Kidney capillary endothelial cell (primary cell): ENCODE measurements around the gene RGS3.
"Not testable (repeated sequence)": the region's sequence is repeated elsewhere in the genome, so short reads cannot be mapped to it uniquely, and the experiment has no call there.

Source experiments
- DNase-seq: peaks from one replicate; pipeline ENCODE4 v3.0.0-alpha.2; 2018; ENCODE audit warnings: low spot score

The RGS3 gene

DNA sequence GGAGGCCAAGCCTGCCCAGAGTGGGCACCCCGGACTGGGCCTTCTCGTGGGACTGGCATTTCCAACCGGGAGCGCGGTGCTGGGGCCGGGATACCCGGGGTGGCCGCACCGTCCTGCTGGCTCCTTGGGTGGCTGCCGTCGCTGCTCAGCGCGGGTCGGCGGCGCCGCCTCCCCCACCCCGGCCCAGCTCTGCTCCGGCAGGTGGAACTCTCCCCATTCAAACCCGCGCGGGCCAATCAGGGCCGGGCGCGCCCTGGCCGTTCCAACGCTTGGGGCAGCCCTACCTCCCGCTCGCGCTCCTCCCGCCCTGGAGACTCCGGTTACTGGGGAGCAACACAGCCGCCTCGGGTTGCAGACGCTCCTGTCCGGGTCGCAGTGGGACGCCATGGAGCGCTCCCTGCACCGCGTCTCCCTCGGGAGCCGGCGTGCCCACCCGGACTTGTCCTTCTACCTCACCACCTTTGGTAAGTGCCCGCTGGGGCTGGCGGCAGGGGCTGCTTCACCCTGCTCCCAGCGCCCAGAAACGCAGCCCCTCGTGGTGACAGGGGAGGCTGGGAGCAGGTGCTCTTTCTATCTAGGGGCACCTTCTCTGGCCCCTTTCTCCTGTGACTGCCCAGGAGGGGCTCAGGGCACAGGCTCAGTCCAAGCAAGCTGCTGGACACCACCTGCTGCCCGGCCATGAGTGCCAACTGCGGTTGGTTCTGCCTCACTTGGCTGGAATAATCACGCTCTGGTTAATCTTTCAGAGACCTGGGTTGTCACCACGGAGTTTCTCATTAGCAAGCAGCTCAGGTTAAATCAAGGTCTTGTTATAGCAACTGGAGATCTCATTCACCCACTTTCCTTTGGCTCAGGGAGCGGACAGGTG, at the start of gene RGS3:
RGS3 (plus strand) TSS at position 310 of the 868 bp plus-strand sequence; CDS start at position 386, 76 bp downstream.
- DNase-seq, result no peak

DNA sequence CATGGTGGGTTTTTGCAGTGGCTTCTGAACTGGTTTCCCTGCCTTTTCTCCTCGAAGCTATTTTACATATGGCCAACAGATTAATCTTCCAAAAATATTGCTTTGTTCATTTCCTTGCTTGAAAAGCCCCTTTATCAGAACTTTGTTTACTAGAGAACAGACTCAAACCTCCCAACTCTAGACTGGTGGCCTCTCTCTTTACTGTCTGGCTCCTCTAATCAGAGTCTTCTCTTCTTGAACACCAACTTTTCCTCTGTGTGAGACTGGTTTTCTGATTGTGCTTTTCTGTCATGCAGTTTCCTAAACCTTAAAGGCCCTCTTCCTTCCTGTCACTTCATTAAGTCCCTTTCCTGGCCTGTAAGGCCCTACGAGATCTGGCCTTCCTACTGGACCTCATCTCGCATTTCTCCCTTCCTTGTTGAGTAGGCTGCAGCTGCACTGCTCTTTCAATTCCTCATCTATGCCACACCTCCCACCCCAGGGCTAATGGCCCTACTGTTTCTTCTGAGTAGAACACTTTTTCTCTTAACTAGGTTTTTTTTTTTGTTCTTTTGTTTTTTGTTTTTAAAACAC, 47.3 kb upstream of the RGS3 start:
- no peak for DNase-seq

DNA sequence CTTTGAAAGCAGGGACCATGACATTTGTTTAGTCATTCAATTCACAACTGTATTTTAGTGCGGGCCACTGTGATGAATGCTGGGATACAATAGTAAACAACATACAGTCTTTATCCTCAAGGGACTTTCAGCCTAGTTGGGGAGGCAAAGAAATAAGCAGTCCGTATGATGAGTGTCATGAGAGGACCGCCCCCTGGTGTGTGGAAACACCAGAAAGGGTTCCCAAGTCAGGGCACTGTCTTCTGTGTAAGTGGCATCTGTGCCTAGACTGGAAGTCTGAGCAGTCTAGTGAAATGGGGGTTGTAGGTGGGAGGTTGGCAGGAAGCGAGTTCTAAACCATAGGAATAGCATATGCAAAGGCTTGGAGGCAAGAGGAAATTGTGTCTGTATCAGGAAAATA, 46.2 kb upstream of the RGS3 start:
- no peak for DNase-seq

DNA sequence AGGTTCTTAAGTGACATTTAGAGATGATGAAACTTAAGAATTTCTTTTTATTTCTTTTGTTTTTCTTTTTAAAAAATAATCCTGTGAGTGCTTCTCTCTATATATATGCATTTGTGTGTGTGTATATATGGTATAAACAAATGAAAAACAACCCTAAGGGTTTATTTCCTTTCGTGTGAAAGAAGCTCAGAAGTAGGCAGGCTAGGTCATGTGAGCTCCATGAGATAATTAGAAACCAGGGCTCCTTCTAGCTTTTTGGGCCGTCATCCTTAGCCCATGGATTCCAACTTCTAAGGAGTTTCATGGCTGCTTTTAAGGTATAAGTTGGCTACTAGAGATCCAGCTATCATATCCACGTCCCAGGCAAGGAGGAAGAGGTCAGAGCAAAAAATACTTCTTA, 41.8 kb upstream of the RGS3 start:
- no peak for DNase-seq

DNA sequence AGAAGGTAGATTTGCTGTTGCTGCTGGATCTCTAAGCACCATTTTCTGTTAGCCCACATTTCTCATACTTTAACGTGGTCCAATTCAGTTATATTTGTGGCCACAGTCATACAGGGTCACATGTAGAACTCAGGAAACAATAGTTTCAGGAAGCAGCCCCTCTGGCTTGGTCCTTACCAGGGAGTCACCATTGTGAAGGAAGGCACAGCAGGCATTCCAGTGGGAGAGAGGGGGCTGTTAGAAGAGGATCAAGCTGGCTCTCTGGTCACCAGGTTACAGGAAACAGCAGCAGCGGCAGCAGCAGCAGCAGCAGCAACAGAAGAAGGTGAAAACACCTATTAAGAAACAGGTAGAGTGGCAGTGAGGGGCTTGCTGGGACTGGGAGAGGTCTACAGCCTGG, 38.5 kb upstream of the RGS3 start:
- DNase-seq, result no peak

DNA sequence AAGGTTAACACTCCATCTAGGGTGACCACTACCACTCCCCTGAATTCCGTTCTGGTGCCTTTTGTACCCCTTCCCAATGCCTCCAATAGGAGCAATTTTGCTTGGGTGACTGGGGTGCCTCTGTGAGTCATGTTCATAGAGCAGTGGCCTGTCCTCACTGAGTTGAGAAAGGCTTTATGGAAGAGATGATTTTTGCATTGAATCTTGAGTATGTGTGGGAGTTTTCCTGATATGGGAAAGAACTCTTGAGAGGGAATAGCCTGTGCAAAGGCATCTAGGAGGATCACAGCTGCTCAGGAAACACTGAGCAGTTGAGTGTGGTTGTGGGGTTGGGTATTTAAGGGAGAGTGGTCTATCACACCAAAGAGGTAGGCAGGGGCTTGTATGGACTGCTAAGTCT, 36.8 kb upstream of the RGS3 start:
- DNase-seq, result no peak

DNA sequence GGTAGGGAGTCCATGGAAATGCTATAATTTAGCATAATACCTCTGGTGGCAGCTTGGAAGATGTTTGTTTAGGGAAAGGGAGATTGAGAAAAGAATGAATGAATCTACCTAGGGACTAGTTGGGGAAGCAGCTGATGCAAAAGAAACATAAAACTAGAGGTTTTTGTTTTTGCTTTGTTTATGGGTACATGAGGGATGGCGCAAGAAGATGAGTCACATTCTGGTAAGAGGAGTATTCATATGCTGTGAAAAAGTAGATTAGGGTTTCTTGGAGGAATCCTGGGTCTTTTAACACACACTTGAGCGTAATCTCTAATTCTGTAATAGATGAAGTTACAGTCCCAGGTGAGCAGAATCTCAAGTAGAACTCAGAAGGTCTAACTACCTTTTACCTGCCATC, 35.9 kb upstream of the RGS3 start:
- DNase-seq, result no peak

DNA sequence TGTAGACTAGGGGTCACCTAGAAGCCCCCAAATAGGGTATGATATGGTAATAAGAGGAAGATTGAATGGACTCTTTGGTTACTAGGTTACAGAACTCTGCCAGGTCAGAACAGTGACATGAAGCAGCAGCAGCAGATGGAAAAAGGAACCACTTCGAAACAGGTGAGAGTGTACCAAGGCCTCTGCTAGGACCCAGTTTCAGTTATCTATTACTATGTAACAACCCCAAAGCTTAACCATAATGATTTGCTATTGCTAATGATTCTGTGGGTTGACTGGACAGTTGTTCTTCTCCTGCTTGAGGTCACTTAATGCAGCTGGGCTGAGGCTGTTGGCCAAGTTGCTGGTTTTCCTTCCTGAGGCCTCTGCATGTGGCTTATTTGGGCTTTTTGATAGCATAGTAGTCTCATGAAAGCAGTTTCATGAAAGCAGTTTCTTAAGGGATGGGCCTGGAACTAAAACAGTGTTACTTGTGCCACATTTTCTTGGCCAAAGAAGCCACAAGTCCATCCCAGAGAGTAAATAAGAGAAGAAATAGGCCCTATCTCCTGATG, 35.4 kb upstream of the RGS3 start:
- no peak for DNase-seq

DNA sequence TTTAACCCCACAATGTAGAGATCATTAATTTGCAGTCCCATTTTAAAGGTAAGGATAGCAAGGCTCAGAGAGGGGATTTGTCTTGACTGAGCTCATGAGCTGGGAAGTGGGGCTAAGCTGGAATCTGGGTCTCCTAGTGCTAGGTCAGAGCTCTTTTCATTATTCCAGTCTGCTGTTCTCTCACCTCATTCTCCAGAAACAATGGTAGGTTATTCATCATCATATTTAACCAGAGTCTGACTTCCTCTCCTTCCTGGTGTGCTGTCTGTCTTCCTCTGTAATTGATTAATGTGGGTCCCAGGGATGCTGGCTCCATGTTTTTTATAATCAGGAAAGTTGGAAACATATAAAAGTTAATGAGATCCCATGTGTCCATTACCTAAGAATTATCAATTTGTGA, 32.3 kb upstream of the RGS3 start:
- DNase-seq, result peak; percentile 56

DNA sequence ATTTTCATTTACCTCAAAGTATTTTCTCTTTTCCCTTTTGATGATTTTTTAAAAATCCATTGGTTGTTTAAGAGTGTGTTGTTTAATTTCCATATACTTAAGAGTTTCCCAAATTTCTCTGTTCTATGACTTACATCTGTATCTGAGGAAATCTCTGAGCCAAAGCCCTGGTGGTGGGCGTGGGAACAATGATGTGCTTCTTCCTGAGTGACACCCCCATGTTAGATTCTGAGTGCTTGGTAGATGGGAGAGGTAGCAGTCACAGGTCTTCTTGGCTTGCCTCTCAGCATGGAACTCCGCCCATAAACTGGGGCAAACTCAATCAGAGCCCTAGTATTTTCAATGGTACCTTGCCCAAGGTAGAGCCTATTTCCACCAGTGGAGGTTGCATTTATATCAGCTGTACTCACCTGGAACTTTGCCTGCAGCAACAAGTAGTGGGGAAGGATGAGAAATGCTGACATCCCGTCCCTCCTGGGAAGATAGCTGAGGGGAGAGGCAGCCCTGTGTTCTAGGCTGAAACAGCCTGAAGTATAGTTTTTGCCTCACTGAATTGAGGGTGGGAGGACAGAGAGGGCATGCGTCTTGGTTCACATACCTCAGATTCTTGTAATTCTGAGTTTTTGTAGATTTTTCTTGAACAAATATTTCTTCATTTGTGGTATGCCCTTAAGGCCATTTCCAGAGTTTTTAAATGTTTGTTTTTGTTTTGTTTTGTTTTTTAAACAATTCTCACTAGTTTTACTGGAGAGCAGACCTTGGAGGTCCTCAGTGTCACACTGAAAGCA, 26.6 kb upstream of the RGS3 start:
- DNase-seq, result no peak

DNA sequence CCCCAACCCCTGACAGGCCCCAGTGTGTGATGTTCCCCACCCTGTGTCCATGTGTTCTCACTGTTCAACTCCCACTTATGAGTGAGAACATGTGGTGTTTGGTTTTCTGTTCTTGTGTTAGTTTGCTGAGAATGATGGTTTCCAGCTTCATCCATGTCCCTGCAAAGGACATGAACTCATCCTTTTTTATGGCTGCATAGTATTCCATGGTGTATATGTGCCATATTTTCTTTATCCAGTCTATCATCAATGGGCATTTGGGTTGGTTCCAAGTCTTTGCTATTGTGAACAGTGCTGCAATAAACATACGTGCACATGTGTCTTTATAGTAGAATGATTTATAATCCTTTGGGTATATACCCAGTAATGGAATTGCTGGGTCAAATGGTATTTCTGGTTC, 25.8 kb upstream of the RGS3 start:
- DNase-seq, result not testable (repeated sequence)

DNA sequence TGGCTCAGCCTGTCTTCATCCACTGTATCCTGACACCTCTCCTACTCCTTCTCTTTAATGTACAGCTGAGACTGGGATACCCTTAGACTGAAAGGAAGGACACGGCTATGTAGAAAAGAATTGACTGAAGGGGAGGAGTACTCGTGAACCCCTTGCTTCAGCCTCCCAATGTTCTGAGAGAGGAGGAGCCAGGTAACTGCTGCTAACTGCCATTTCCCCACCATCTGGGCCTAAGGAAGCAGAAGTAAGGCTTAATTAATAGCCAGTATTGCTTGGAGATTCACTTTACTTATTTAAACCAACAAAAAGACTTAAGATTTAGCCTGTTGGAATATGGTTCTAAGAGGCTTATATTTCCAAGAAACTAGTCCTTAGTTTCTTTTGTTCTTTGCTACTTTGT, 18.8 kb upstream of the RGS3 start:
- no peak for DNase-seq

DNA sequence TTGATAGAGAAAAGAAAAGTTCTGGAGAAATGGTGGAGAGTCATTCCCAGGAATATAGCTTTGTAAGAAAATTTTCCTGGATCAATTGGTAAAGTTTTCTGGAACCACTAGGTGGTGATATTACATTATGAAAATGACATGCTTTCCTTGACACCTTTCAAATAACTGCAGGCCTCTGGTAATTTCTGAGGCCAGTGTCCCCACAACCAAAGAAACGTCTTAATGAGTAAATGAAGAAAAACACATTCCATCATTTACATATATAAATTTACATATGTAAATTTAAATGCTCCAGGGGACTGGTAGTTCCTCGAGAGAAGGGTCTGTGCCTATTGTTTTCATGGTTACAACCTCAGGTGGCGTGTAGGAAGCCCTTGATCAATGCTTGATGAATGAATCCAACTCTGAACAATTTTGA, 17.2 kb upstream of the RGS3 start:
- peak; percentile 66 for DNase-seq

DNA sequence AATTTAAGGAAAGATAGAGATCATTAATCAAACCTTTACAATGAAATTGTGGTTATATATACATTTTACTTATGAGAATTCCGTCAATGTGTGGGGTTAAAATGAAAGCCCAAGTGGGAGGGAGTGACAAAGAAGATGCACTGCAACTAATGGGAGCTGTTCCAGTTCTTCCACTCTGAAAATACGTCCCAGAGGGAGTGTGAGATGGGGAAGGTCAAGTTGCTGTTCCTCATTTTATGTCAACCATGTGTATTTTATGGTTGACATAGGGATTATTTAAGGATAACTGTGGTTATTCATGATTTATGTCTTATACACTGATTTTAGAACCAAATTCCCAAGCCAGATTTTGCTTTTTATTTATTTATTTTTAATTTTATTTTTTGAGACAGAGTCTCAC, 14.2 kb upstream of the RGS3 start:
- no peak for DNase-seq

DNA sequence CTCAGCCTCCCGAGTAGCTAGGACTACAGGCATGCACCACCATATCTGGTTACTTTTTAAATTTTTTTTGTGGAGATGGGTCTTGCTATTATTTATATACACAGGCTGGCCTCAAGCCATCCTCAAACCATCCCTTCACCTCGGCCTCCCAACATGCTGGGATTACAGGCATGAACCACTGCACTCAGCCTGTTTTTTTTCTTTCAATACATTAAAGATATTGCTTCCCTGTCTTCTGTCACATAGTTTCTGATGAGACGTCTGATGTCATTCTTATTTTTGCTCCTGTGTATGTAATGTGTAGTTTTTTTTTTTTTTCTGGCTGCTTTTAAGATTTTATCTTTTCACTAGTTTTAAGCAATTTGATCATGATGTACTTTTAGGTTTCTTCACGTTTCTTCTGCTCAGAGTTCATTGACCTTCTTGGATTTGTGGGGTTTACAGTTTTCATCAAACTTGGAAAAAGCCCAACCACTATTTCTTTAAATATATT, 11.4 kb upstream of the RGS3 start:
- no peak for DNase-seq

DNA sequence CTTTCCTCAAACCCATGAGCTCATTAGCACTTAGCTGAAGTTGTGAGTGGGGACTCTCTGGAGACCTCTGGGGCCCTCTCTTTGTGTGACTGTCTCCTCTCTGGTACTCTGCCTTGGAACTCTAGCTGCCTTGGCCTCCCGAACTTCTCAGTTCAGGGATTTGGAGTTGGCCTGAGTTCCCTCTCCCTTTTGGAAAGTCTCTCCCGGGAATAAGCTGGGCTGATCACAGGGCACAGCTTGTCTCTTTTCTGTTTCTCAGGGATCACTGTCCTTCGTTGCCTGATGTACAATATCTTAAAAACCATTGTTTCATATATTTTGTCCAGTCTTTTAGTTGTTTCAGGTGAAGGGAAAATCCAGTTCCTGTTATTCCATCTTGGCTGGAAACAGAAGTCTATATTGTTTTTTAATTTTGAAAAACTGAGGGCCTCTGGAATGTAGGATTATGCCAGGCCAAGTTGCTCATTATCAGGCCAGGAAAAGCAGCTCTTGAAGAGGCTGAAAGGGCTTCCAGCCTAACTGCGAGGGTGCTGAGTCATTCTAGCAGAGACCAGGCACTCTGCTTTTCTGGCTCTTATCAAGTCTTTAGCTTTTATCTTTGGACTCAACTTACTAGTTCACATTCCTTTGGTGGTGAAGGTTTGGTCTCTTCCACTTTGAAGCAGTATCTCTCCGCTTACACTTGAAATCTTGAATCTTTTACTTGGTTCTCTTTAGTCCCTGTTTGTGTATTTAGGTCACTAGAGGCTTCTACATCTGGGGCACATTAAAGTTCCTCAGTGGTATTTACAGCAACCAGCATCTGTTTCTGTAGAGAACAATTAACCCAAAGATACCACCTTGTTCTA, 8.4 kb upstream of the RGS3 start:
- peak; percentile 50 for DNase-seq

DNA sequence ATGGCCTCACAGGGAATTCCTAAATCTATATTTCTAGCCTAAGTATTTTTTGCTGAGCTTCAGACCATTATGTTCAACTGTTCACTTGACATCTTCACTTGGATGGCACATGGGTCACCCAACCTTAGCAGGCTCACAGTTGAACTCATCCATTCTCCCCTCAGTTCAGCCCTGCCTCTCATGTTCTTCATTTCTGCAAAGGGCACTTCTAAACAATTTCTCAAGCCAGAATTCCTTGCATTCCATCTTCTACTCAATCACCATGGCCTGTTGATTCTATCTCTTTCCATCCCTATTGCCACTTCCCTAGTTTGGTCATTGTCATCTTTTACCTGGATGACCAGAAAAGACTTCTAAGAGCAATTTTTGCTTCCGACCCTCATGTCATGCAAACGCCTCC, 7.3 kb upstream of the RGS3 start:
- no peak for DNase-seq

DNA sequence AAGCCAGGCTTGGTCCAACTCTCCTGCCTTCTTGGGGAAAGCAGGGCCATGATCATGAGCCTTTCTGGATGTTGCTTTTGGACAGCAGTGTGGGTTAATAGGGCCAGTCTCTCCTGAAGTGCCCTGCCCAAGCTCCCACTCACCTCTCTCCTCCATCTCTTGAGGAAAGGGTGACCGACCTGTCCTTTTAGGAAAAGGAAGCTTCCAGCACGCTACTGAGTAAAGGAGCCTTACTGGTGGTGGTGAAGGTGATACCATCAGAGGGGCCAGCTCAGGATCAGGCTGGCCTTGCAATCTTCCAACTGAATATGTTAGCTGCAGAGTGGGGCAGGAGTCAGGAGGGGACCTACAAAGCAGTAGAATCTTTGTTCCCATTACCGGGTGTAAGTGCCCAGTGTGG, 2.2 kb upstream of the RGS3 start:
- DNase-seq, result no peak

DNA sequence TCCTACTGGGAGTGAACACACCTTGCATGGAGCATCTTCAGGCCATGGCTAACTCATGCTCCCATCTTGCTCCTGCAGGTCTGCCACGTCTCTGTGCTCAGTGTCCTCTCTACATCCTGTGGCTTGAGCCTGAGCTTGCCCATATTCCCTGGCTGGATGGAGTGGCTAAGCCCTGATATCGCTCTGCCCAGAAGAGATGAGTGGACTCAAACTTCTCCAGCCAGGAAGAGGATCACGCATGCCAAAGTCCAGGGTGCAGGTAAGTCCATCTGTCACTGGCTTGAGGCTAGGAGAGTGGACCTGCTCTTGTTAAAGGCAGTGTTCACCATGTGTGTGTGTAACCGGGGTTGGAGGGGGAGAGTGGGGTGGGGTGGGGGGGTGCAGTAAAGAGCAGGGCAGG, 1.6 kb upstream of the RGS3 start:
- no peak for DNase-seq

DNA sequence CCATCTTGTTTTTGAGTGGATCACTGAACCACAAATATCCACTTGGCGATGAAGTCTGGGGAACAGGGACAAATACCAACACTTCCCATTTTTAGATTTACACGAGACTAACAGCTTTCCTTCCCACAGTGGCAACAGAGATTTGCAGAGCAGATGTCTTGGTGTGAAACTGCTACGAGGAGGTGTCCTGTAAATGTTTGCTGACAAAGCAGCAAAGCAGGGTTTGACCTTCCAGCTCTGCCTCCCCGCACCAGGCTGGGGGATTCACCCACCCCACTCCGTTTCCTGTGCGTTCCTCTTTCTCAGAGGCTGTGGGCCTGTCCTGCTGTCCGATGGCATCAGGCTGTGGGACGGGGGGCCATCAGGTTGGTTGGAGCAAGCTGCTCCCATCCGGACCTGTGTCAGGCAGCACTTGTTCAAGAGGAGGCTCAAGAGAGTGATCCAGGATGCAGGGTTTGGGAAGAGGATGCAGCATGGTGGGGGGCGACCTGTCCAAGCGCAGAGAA, 693 bp upstream of the RGS3 start:
- no peak for DNase-seq

DNA sequence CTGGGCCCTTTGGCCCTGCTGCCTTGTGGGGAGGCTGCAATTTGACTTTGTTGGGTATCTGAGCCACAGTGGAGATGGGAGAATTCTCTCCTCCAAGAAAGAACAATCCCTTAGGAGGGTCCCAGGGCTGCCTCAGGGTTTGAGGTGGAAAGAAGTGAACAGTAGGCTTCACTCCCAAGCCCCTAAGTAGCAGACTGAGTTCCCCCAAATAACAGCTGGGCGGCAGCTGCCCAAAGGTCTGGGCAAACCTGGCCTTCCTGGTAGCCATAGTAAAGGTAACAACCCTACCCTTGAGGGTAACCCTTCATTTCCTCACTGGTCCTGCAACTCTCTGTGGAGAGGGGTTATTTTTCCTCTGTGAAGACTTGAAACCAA, 746 bp downstream of the RGS3 start:
- no peak for DNase-seq
